Lower leg skin (tissue), 4 donors: ENCODE measurements around the gene MBD3L4. TPM values are rescaled to one million over a fixed set of nuclear protein-coding genes. Genes with fewer than 3 reads are reported as not detected.

Experiments used
- DNase-seq, 2 donors: peaks; one replicate each; pipeline ENCODE4 v3.0.0-alpha.2; 2019; ENCODE audit warnings: low spot score in 2 of 2
- H3K4me3 ChIP-seq: fragments of 200-600 bp; sonication (generic); 2 replicates; pipeline ENCODE4 v1.5.1; 2017; ENCODE audit warnings: mild to moderate bottlenecking, low read depth; ENCODE audit not compliant: poor library complexity, severe bottlenecking
- POLR2A ChIP-seq, 2 donors: fragments of 450-650 bp; IDR thresholded peaks; one replicate each; pipeline ENCODE4 v1.6.1; 2016 to 2017; ENCODE audit warnings: antibody characterized with exemption in 2 of 2, mild to moderate bottlenecking in 1 of 2, moderate library complexity in 1 of 2
- WGBS, 2 donors: methylation state at CpG; one replicate each; pipeline ENCODE4 v1.1.5; 2018; 5-methylcytosine and 5-hydroxymethylcytosine counted together
- intact Hi-C: fragments of 100-400 bp; cut with DNase I; formaldehyde crosslinking; loops from one replicate; pipeline ENCODE4 v1.15.0; 2023; ENCODE audit warnings: low total_unique reads
- total RNA-seq, 4 donors: library from RNA; depleted of rRNA; stranded (reverse); fragments of >200 nt; gene quantifications; one replicate each; pipeline ENCODE4 v1.1.0, GENCODE V29; 2016
- TF ChIP-seq, protein P1 (sequence below), 3 donors: fragments of 450-650 bp; IDR thresholded peaks; one replicate each; pipeline ENCODE4 v1.5.1; 2016; ENCODE audit warnings: antibody characterized with exemption in 3 of 3, mild to moderate bottlenecking in 3 of 3, moderate library complexity in 2 of 3

The MBD3L4 gene
- total RNA-seq, 4 donors from 2014 or later, result not detected

- intact Hi-C loops, result no loop called here
- TF ChIP-seq POLR2A (IDR thresholded peaks at IDR 0.05), result no peak
- TF ChIP-seq, protein P1, sequence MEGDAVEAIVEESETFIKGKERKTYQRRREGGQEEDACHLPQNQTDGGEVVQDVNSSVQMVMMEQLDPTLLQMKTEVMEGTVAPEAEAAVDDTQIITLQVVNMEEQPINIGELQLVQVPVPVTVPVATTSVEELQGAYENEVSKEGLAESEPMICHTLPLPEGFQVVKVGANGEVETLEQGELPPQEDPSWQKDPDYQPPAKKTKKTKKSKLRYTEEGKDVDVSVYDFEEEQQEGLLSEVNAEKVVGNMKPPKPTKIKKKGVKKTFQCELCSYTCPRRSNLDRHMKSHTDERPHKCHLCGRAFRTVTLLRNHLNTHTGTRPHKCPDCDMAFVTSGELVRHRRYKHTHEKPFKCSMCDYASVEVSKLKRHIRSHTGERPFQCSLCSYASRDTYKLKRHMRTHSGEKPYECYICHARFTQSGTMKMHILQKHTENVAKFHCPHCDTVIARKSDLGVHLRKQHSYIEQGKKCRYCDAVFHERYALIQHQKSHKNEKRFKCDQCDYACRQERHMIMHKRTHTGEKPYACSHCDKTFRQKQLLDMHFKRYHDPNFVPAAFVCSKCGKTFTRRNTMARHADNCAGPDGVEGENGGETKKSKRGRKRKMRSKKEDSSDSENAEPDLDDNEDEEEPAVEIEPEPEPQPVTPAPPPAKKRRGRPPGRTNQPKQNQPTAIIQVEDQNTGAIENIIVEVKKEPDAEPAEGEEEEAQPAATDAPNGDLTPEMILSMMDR (IDR thresholded peaks at IDR 0.05), result no peak
- WGBS, 2 donors, result 66 to 77% methylated on average over 4 of the region's 4 CpGs
- H3K4me3 ChIP-seq, result no peak overlapping the region
- no peak for DNase-seq
Measured at GRCh38 chr19:6996810-6997209, 43.2 kb downstream of the MBD3L4 start.

- intact Hi-C loops, result no loop called here
- no peak for DNase-seq
- no peak overlapping the region for H3K4me3 ChIP-seq
- TF ChIP-seq, protein P1 (IDR thresholded peaks at IDR 0.05), result no peak
- TF ChIP-seq POLR2A (IDR thresholded peaks at IDR 0.05), result no peak
- WGBS, 2 donors, result 77 to 84% methylated on average over 1 of the region's 1 CpG
Measured at GRCh38 chr19:6995054-6995453, 44.9 kb downstream of the MBD3L4 start.

DNA sequence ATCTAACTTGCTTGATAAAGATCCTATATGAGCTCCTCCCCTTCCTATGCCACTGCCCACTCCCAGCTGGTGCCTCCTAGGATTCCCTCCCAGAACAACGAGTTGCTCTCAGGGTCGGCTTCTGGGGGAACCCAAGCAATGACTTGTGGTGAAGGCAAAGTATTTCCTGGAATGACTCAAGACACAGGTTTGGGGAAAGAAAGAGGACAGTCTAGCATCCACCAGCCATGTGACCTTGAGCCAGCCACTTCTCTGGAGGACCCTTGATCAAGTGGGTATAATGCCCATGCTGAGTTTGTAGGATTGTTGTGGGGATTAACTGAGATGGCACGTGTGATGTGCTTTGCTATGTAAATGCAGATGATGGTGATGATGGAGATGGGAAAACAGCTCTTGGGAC is 51.7 kb downstream of the MBD3L4 start:
- WGBS, 2 donors, result 59 to 61% methylated on average over 3 of the region's 3 CpGs
- no peak for DNase-seq
- H3K4me3 ChIP-seq, result no peak overlapping the region
- no peak for TF ChIP-seq POLR2A (IDR thresholded peaks at IDR 0.05)
- intact Hi-C loops, result no loop called here

DNA sequence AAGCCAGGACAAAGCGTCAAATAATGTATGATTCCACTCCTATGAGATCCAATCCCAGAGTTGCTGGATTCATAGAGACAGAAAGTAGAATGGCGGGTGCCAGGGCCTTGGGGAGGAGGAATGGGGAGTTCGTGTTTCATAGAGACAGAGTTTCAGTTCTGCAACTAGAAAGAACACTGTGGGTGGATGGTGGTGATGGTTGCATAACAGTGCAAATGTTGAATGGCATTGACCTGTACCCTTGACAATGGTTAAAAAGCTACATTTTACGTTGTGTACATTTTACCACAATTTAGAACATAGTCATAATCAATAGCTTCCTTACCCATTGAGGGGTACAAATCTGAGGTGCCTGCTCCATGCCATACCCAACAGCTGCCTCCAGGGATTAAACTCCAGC is 52.1 kb downstream of the MBD3L4 start:
- intact Hi-C loops, result no loop called here
- 53 to 56% methylated on average over 4 of the region's 4 CpGs for WGBS, 2 donors
- no peak for TF ChIP-seq POLR2A (IDR thresholded peaks at IDR 0.05)
- TF ChIP-seq, protein P1 (IDR thresholded peaks at IDR 0.05), result no peak
- DNase-seq, result no peak
- H3K4me3 ChIP-seq, result no peak overlapping the region

Other genes starting within 250 kb of the MBD3L4 start
- gene ADGRE1, start 152.6 kb downstream of the MBD3L4 start, total RNA-seq, result under 1 TPM in 1 of 4 donors, not detected in 3; 0.25 TPM
- not detected for gene MBD3L2B, start 18.7 kb downstream of the MBD3L4 start, total RNA-seq
- not detected for gene MBD3L5, start 9.6 kb downstream of the MBD3L4 start, total RNA-seq
- gene MBD3L2, start 9.1 kb upstream of the MBD3L4 start, total RNA-seq, result not detected
- not detected for gene MBD3L3, start 18.5 kb upstream of the MBD3L4 start, total RNA-seq
- gene ZNF557, start 29.5 kb upstream of the MBD3L4 start, total RNA-seq, result 10 to 100 TPM in 1 of 4 donors, 1 to 10 TPM in 3; 7.0 to 11.3 (median 9.4) TPM